Measurements from ENCODE around the gene TMEM120B.
"Not testable (repeated sequence)": the region's sequence is repeated elsewhere in the genome, so short reads cannot be mapped to it uniquely, and the experiment has no call there.

- not testable (repeated sequence) for TF ChIP-seq CTCF (IDR thresholded peaks at IDR 0.05; ENCODE audit: low read length); EZH2 (IDR thresholded peaks at IDR 0.05; ENCODE audit: borderline replicate concordance, low read length)
These were observed 32.8 kb upstream of the TMEM120B start for GRCh38 chr12:121679661-121680197.

All from OCI-LY1 (cell line).